Upper lobe of left lung (tissue), 6 donors: ENCODE data around the gene TRHDE. TPM values are rescaled to one million over a fixed set of nuclear protein-coding genes. Genes with fewer than 3 reads are reported as not detected.

ENCODE experiments used
- ATAC-seq, 2 donors: fragments of 200-7000 bp; cut with Tn5 transposase; one replicate each; pipeline ENCODE4 v1.9.1; 2022; ENCODE audit warnings: mild to moderate bottlenecking in 2 of 2, moderate library complexity in 2 of 2; ENCODE audit not compliant: low FRiP score in 2 of 2
- DNase-seq, 2 donors: peaks; one replicate each; pipeline ENCODE4 v3.0.0-alpha.2; 2019 to 2020
- H3K27ac ChIP-seq, 4 donors: fragments of 200-600 bp; sonication (generic); one replicate each; pipeline ENCODE4 v1.5.1; 2016 to 2019
- H3K27me3 ChIP-seq, 4 donors: fragments of 200-600 bp; sonication (generic); one replicate each; pipeline ENCODE4 v1.5.1; 2017 to 2019
- H3K36me3 ChIP-seq, 4 donors: fragments of 200-600 bp; sonication (generic); one replicate each; pipeline ENCODE4 v1.5.1; 2016 to 2019
- H3K4me1 ChIP-seq, 4 donors: fragments of 200-600 bp; sonication (generic); one replicate each; pipeline ENCODE4 v1.5.1; 2018 to 2019
- H3K4me3 ChIP-seq, 4 donors: fragments of 200-600 bp; sonication (generic); one replicate each; pipeline ENCODE4 v1.5.1; 2017 to 2019; ENCODE audit warnings: mild to moderate bottlenecking in 2 of 4, moderate library complexity in 1 of 4
- H3K9me3 ChIP-seq, 4 donors: fragments of 200-600 bp; sonication (generic); one replicate each; pipeline ENCODE4 v1.5.1; 2018 to 2019
- CTCF ChIP-seq, 6 experiments: fragments of 450-650 bp in 4 of 6; fragments of 200-600 bp in 2 of 6; sonication (generic) in 2 of 6; IDR thresholded peaks; one replicate each; pipeline ENCODE4 v1.5.1; 2016 to 2019; ENCODE audit warnings: antibody characterized with exemption in 6 of 6
- EP300 ChIP-seq, 4 donors: sonication (generic); formaldehyde crosslinking; IDR thresholded peaks; one replicate each; pipeline ENCODE4 v1.5.1; 2017; ENCODE audit warnings: antibody characterized with exemption in 4 of 4, control low read depth in 2 of 4
- POLR2A ChIP-seq, 4 donors: fragments of 450-650 bp; IDR thresholded peaks; one replicate each; pipeline ENCODE4 v1.5.1; 2016 to 2017; ENCODE audit warnings: antibody characterized with exemption in 4 of 4, mild to moderate bottlenecking in 2 of 4
- POLR2AphosphoS5 ChIP-seq, 2 donors: sonication (generic); formaldehyde crosslinking; IDR thresholded peaks; one replicate each; pipeline ENCODE4 v1.5.1; 2017; ENCODE audit warnings: antibody characterized with exemption in 2 of 2
- WGBS, 2 donors: methylation state at CpG; one replicate each; pipeline ENCODE4 v1.1.5; 2017 to 2018; 5-methylcytosine and 5-hydroxymethylcytosine counted together
- total RNA-seq, 6 donors: library from RNA; depleted of rRNA in 4 of 6; stranded (reverse); fragments of >200 nt in 4 of 6; gene quantifications; one replicate each; pipeline versions ENCODE4 v1.1.0 to v1.2.1, GENCODE V29; 2016 to 2021
- donor health status: DM: no; HTN: no; CAD: no; lungs with moderate emphysema.
- donor health status: DM: no; HTN: yes; CAD: no; lungs with severe emphysema.

The TRHDE gene
- total RNA-seq = 10 to 100 TPM in 5 of 6 donors, 1 to 10 TPM in 1; 2.9 to 21.0 (median 14.3) TPM

GRCh38 chr12:72272091-72272661, at the start of gene TRHDE:
TRHDE (plus strand) TSS chr12:72272370; CDS start chr12:72272644, 274 bp downstream.
- H3K9me3 ChIP-seq = no peaks in the 10 kb centered on the region
- TF ChIP-seq CTCF (IDR thresholded peaks at IDR 0.05) (no peak), POLR2AphosphoS5 (IDR thresholded peaks at IDR 0.05) (no peak), EP300 (IDR thresholded peaks at IDR 0.05) (no peak), POLR2A (IDR thresholded peaks at IDR 0.05) (no peak)
- ATAC-seq (peak; percentile 67 to 70), DNase-seq (peak; percentile 24 to 89)
- WGBS, 2 donors = 1% methylated on average over 36 to 41 of the region's 60 CpGs
- H3K4me3 ChIP-seq = peak within 1 kb of the TSS; percentile 46 to 65 (median 49)
- H3K27ac ChIP-seq = peak within 1 kb of the TSS; percentile 62 to 86 (median 74)
- H3K4me1 ChIP-seq = peaks cover 9 to 28% (median 15%) of the 10 kb centered on the region in 4 donors
- no peaks in the 10 kb centered on the region for H3K36me3 ChIP-seq
- peaks cover 0 to 19% (median 12%) of the 10 kb centered on the region in 4 donors for H3K27me3 ChIP-seq

GRCh38 chr12:72226510-72226909, 45.7 kb upstream of the TRHDE start:
- Histone ChIP-seq H3K27ac (no peak overlapping the region), H3K36me3 (no peaks in the 10 kb centered on the region), H3K4me1 (no peaks in the 10 kb centered on the region), H3K27me3 (no peaks in the 10 kb centered on the region), H3K9me3 (no peaks in the 10 kb centered on the region), H3K4me3 (no peak overlapping the region)
- no peak for DNase-seq
- TF ChIP-seq POLR2A (IDR thresholded peaks at IDR 0.05) = no peak
- TF ChIP-seq CTCF (IDR thresholded peaks at IDR 0.05) = no peak
- no peak for TF ChIP-seq POLR2AphosphoS5 (IDR thresholded peaks at IDR 0.05)
- TF ChIP-seq EP300 (IDR thresholded peaks at IDR 0.05) = no peak
- 61 to 76% methylated on average over 1 of the region's 1 CpG for WGBS, 2 donors
- no peak for ATAC-seq

- H3K27ac ChIP-seq = no peak overlapping the region
- H3K36me3 ChIP-seq = no peaks in the 10 kb centered on the region
- no peak for DNase-seq
- no peak for TF ChIP-seq POLR2A (IDR thresholded peaks at IDR 0.05)
- TF ChIP-seq POLR2AphosphoS5 (IDR thresholded peaks at IDR 0.05) = no peak
- H3K9me3 ChIP-seq = no peaks in the 10 kb centered on the region
- no peaks in the 10 kb centered on the region for H3K4me1 ChIP-seq
- no peak for ATAC-seq
- no peaks in the 10 kb centered on the region for H3K27me3 ChIP-seq
- H3K4me3 ChIP-seq = no peak overlapping the region
Observed at GRCh38 chr12:72228424-72228823, 43.7 kb upstream of the TRHDE start.

GRCh38 chr12:72230589-72230988, 41.6 kb upstream of the TRHDE start:
- no peaks in the 10 kb centered on the region for H3K27me3 ChIP-seq
- ATAC-seq (no peak), DNase-seq (no peak)
- H3K27ac ChIP-seq = no peak overlapping the region
- no peaks in the 10 kb centered on the region for H3K9me3 ChIP-seq
- 56 to 68% methylated on average over 4 of the region's 4 CpGs for WGBS, 2 donors
- no peaks in the 10 kb centered on the region for H3K36me3 ChIP-seq
- TF ChIP-seq EP300 (IDR thresholded peaks at IDR 0.05) (no peak), POLR2AphosphoS5 (IDR thresholded peaks at IDR 0.05) (no peak), CTCF (IDR thresholded peaks at IDR 0.05) (no peak), POLR2A (IDR thresholded peaks at IDR 0.05) (no peak)
- no peaks in the 10 kb centered on the region for H3K4me1 ChIP-seq
- H3K4me3 ChIP-seq = no peak overlapping the region

GRCh38 chr12:72234886-72235285, 37.3 kb upstream of the TRHDE start:
- TF ChIP-seq EP300 (IDR thresholded peaks at IDR 0.05) (no peak), POLR2AphosphoS5 (IDR thresholded peaks at IDR 0.05) (no peak), POLR2A (IDR thresholded peaks at IDR 0.05) (no peak), CTCF (IDR thresholded peaks at IDR 0.05) (no peak)
- Histone ChIP-seq H3K36me3 (no peaks in the 10 kb centered on the region), H3K27ac (no peak overlapping the region), H3K9me3 (no peaks in the 10 kb centered on the region), H3K4me3 (no peak overlapping the region), H3K27me3 (no peaks in the 10 kb centered on the region), H3K4me1 (no peaks in the 10 kb centered on the region)
- ATAC-seq = no peak
- no peak for DNase-seq
- 76 to 78% methylated on average over 2 of the region's 2 CpGs for WGBS, 2 donors
